Liver (tissue), 9 donors: ENCODE data around the gene CACNA1A. TPM values are rescaled to one million over a fixed set of nuclear protein-coding genes. Genes with fewer than 3 reads are reported as not detected.

Source experiments
- DNase-seq: peaks from one replicate; pipeline ENCODE4 v3.0.0-alpha.2; 2017; ENCODE audit warnings: low spot score
- H3K27ac ChIP-seq, 2 donors: one replicate each; pipeline ENCODE4 v1.7.0; 2013; ENCODE audit warnings: inconsistent platforms in 2 of 2, low read length in 2 of 2, control low read depth in 1 of 2, low read depth in 1 of 2, mild to moderate bottlenecking in 1 of 2
- H3K27me3 ChIP-seq, 4 donors: one replicate each; pipeline versions ENCODE4 v1.6.1 to v1.7.0; 2013; ENCODE audit warnings: low read length in 3 of 4, inconsistent platforms in 1 of 4, mild to moderate bottlenecking in 1 of 4, moderate library complexity in 1 of 4; ENCODE audit not compliant: control insufficient read depth in 4 of 4, insufficient read depth in 4 of 4
- H3K36me3 ChIP-seq, 4 donors: one replicate each; pipeline versions ENCODE4 v1.6.1 to v1.7.0; 2013; ENCODE audit warnings: low read length in 3 of 4, mild to moderate bottlenecking in 3 of 4, low read depth in 1 of 4, moderate library complexity in 1 of 4; ENCODE audit not compliant: control insufficient read depth in 4 of 4, insufficient read depth in 3 of 4
- H3K4me1 ChIP-seq, 4 donors: one replicate each; pipeline versions ENCODE4 v1.6.1 to v1.7.0; 2013; ENCODE audit warnings: low read length in 3 of 4, mild to moderate bottlenecking in 3 of 4, moderate library complexity in 1 of 4; ENCODE audit not compliant: control insufficient read depth in 4 of 4, insufficient read depth in 4 of 4
- H3K4me3 ChIP-seq, 3 donors: one replicate each; pipeline versions ENCODE4 v1.6.1 to v1.7.0; 2013; ENCODE audit warnings: low read length in 3 of 3, control low read depth in 1 of 3, low read depth in 1 of 3, mild to moderate bottlenecking in 1 of 3
- H3K9ac ChIP-seq, 2 donors: one replicate each; pipeline ENCODE4 v1.7.0; 2013; ENCODE audit warnings: low read length in 2 of 2, mild to moderate bottlenecking in 2 of 2, moderate library complexity in 2 of 2, control low read depth in 1 of 2, low read depth in 1 of 2
- H3K9me3 ChIP-seq, 4 donors: one replicate each; pipeline versions ENCODE4 v1.6.1 to v1.7.0; 2013; ENCODE audit warnings: low read length in 3 of 4; ENCODE audit not compliant: control insufficient read depth in 4 of 4
- ATF3 ChIP-seq: IDR thresholded peaks from 2 replicates; pipeline ENCODE4 v1.6.1; 2016; ENCODE audit warnings: antibody characterized with exemption
- EGR1 ChIP-seq, 2 donors: IDR thresholded peaks; 2 replicates each; pipeline ENCODE4 v1.6.1; 2016 to 2018; ENCODE audit warnings: antibody characterized with exemption in 2 of 2, low read depth in 2 of 2
- FOXA1 ChIP-seq: IDR thresholded peaks from 2 replicates; pipeline ENCODE4 v1.6.1; 2016; ENCODE audit warnings: antibody characterized with exemption
- FOXA2 ChIP-seq: IDR thresholded peaks from 2 replicates; pipeline ENCODE4 v1.6.1; 2016; ENCODE audit warnings: antibody characterized with exemption
- GABPA ChIP-seq, 2 donors: IDR thresholded peaks in 1 of 2; conservative IDR thresholded peaks in 1 of 2; 2 replicates each; pipeline ENCODE4 v1.6.1; 2016; ENCODE audit warnings: antibody characterized with exemption in 2 of 2, mild to moderate bottlenecking in 1 of 2, moderate library complexity in 1 of 2
- HNF4A ChIP-seq, 2 donors: conservative IDR thresholded peaks; 2 replicates each; pipeline ENCODE4 v1.6.1; 2016; ENCODE audit warnings: antibody characterized with exemption in 2 of 2, mild to moderate bottlenecking in 2 of 2
- JUND ChIP-seq, 2 donors: IDR thresholded peaks; 2 replicates each; pipeline ENCODE4 v1.6.1; 2016; ENCODE audit warnings: antibody characterized with exemption in 2 of 2
- NR2F2 ChIP-seq: IDR thresholded peaks from 2 replicates; pipeline ENCODE4 v1.6.1; 2016; ENCODE audit warnings: antibody characterized with exemption
- RAD21 ChIP-seq, 2 donors: IDR thresholded peaks; 2 replicates each; pipeline ENCODE4 v1.6.1; 2016; ENCODE audit warnings: antibody characterized with exemption in 2 of 2, mild to moderate bottlenecking in 2 of 2
- RXRA ChIP-seq, 2 donors: IDR thresholded peaks; 2 replicates each; pipeline ENCODE4 v1.6.1; 2017 to 2018; ENCODE audit warnings: antibody characterized with exemption in 2 of 2, mild to moderate bottlenecking in 1 of 2
- SP1 ChIP-seq: IDR thresholded peaks from 2 replicates; pipeline ENCODE4 v1.6.1; 2018; ENCODE audit warnings: antibody characterized with exemption, mild to moderate bottlenecking
- TAF1 ChIP-seq: conservative IDR thresholded peaks from 2 replicates; pipeline ENCODE4 v1.6.1; 2016; ENCODE audit warnings: antibody characterized with exemption, mild to moderate bottlenecking
- YY1 ChIP-seq: IDR thresholded peaks from 2 replicates; pipeline ENCODE4 v1.6.1; 2016; ENCODE audit warnings: antibody characterized with exemption, mild to moderate bottlenecking
- ZBTB33 ChIP-seq: IDR thresholded peaks from 2 replicates; pipeline ENCODE4 v1.6.1; 2016; ENCODE audit warnings: antibody characterized with exemption
- WGBS: extraction: QIAGEN DNeasy Blood & Tissue Kit; methylation state at CpG from one replicate; pipeline ENCODE4 v1.1.7; 2013; 5-methylcytosine and 5-hydroxymethylcytosine counted together
- polyA plus RNA-seq, 2 donors: library from polyadenylated mRNA; stranded (reverse) in 1 of 2; unstranded in 1 of 2; fragments of 200-250 nt in 1 of 2; fragments of >200 nt in 1 of 2; fragmentation: Nextera tagmentation in 1 of 2; extraction: Ambion mirVana in 1 of 2; gene quantifications; one replicate each; pipeline versions ENCODE4 v1.2.1 to v1.2.3, GENCODE V29; 2013 to 2015
- total RNA-seq, 2 donors: library from RNA; depleted of rRNA; stranded (reverse); fragments of >200 nt; gene quantifications; one replicate each; pipeline ENCODE4 v1.2.3, GENCODE V29; 2014
- TF ChIP-seq, protein P1 (sequence below): IDR thresholded peaks from 2 replicates; pipeline ENCODE4 v1.6.1; 2016; ENCODE audit warnings: antibody characterized with exemption
- TF ChIP-seq, protein P2 (sequence below): IDR thresholded peaks from 2 replicates; pipeline ENCODE4 v1.6.1; 2016; ENCODE audit warnings: antibody characterized with exemption, mild to moderate bottlenecking
- donor health status: healthy.
- donor health status: healthy.
- donor health status: healthy.
- donor health status: healthy.
- donor health status: healthy.

Gene CACNA1A
- total and polyA plus RNA-seq, 4 donors, result 0.09 to 0.17 (median 0.17) TPM; not detected in 1

- TF ChIP-seq GABPA (IDR thresholded peaks at IDR 0.05 in 1 of 2, conservative IDR thresholded peaks at IDR 0.05 in 1 of 2) (no peak), ATF3 (no peak), YY1 (no peak), FOXA1 (no peak), JUND (IDR thresholded peaks at IDR 0.05) (no peak)
- Histone ChIP-seq H3K4me3 (no peak overlapping the region), H3K27ac (no peak overlapping the region), H3K27me3 (peaks cover 0 to 4% (median 2%) of the 10 kb centered on the region in 4 donors), H3K36me3 (no peaks in the 10 kb centered on the region), H3K4me1 (no peaks in the 10 kb centered on the region), H3K9ac (no peak overlapping the region), H3K9me3 (peaks cover 0 to 4% (median 0%) of the 10 kb centered on the region in 4 donors)
- DNase-seq, result no peak
- 74% methylated on average over 16 of the region's 16 CpGs for WGBS
These were observed 97.3 kb downstream of the CACNA1A start for GRCh38 chr19:13408889-13409518.

DNA sequence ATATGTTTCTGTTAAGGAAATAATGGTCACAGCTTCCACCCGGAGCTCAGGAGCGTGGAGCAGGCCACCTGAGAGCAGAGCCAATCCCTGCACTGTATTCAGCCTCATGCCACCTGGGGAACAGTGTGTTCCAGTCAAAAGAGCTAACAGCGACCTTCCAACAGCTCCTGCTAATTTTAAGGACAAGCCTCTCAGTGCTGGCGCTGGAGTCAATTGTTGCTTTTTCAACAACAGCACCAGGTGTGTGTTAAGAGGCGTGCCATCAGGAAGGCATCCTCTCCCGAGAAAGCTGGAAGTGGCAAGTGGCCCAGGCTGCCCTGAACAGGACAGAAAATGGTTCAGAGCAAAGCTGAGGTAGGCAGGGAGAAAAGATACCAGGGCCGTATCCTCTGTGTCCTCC is 102.0 kb downstream of the CACNA1A start:
- Histone ChIP-seq H3K4me1 (no peaks in the 10 kb centered on the region), H3K27ac (no peak overlapping the region), H3K9me3 (peaks cover 0 to 11% (median 4%) of the 10 kb centered on the region in 4 donors), H3K4me3 (no peak overlapping the region), H3K27me3 (peaks cover 0 to 6% (median 0%) of the 10 kb centered on the region in 4 donors), H3K9ac (no peak overlapping the region), H3K36me3 (no peaks in the 10 kb centered on the region)
- no peak for TF ChIP-seq ZBTB33
- 69% methylated on average over 7 of the region's 7 CpGs for WGBS
- no peak for DNase-seq

GRCh38 chr19:13401388-13401787 is 104.9 kb downstream of the CACNA1A start:
- WGBS, result 72% methylated on average over 2 of the region's 2 CpGs
- TF ChIP-seq GABPA (IDR thresholded peaks at IDR 0.05 in 1 of 2, conservative IDR thresholded peaks at IDR 0.05 in 1 of 2), result no peak
- TF ChIP-seq JUND (IDR thresholded peaks at IDR 0.05), result no peak
- no peak for TF ChIP-seq EGR1 (IDR thresholded peaks at IDR 0.05; ENCODE audit: low read depth in 2 of 2)
- TF ChIP-seq, protein P1, sequence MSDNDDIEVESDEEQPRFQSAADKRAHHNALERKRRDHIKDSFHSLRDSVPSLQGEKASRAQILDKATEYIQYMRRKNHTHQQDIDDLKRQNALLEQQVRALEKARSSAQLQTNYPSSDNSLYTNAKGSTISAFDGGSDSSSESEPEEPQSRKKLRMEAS, result no peak
- TF ChIP-seq RXRA (IDR thresholded peaks at IDR 0.05), result no peak
- no peak for TF ChIP-seq HNF4A (conservative IDR thresholded peaks at IDR 0.05)
- no peak for TF ChIP-seq NR2F2
- no peak for TF ChIP-seq TAF1
- TF ChIP-seq ATF3, result no peak
- no peak for TF ChIP-seq FOXA2
- TF ChIP-seq YY1, result no peak
- no peak for TF ChIP-seq FOXA1
- TF ChIP-seq RAD21 (IDR thresholded peaks at IDR 0.05), result no peak
- TF ChIP-seq, protein P2, sequence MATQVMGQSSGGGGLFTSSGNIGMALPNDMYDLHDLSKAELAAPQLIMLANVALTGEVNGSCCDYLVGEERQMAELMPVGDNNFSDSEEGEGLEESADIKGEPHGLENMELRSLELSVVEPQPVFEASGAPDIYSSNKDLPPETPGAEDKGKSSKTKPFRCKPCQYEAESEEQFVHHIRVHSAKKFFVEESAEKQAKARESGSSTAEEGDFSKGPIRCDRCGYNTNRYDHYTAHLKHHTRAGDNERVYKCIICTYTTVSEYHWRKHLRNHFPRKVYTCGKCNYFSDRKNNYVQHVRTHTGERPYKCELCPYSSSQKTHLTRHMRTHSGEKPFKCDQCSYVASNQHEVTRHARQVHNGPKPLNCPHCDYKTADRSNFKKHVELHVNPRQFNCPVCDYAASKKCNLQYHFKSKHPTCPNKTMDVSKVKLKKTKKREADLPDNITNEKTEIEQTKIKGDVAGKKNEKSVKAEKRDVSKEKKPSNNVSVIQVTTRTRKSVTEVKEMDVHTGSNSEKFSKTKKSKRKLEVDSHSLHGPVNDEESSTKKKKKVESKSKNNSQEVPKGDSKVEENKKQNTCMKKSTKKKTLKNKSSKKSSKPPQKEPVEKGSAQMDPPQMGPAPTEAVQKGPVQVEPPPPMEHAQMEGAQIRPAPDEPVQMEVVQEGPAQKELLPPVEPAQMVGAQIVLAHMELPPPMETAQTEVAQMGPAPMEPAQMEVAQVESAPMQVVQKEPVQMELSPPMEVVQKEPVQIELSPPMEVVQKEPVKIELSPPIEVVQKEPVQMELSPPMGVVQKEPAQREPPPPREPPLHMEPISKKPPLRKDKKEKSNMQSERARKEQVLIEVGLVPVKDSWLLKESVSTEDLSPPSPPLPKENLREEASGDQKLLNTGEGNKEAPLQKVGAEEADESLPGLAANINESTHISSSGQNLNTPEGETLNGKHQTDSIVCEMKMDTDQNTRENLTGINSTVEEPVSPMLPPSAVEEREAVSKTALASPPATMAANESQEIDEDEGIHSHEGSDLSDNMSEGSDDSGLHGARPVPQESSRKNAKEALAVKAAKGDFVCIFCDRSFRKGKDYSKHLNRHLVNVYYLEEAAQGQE, result no peak
- TF ChIP-seq SP1, result no peak
- no peak for TF ChIP-seq ZBTB33
- peaks cover 0 to 8% (median 4%) of the 10 kb centered on the region in 4 donors for H3K9me3 ChIP-seq

More at GRCh38 chr19:13401388-13401787, 104.9 kb downstream of the CACNA1A start:
- H3K9ac ChIP-seq, result no peak overlapping the region
- H3K4me3 ChIP-seq, result no peak overlapping the region
- peaks cover 0 to 6% (median 0%) of the 10 kb centered on the region in 4 donors for H3K27me3 ChIP-seq
- H3K4me1 ChIP-seq, result peaks cover 0 to 5% (median 1%) of the 10 kb centered on the region in 4 donors
- H3K36me3 ChIP-seq, result no peaks in the 10 kb centered on the region
- DNase-seq, result no peak
- no peak overlapping the region for H3K27ac ChIP-seq
